DMS53 treated with DMSO at 0.1 percent for 48 hours (cell line): ENCODE results near the gene ZNF239.
A peak's percentile ranks its signal among the peaks of the same experiment; 100 is the strongest.
"Not testable (repeated sequence)": the region's sequence is repeated elsewhere in the genome, so short reads cannot be mapped to it uniquely, and the experiment has no call there.

Experiments used
- DNase-seq: peaks from one replicate; lab custom pipeline; 2025; ENCODE audit not compliant: unreplicated experiment; lab: John Stamatoyannopoulos, UW

Gene ZNF239

GRCh38 chr10:43574001-43574892, at the start of gene ZNF239:
ZNF239 (minus strand) TSS chr10:43574616; CDS start chr10:43558079, 16,537 bp downstream.
- peak; percentile 69 for DNase-seq

GRCh38 chr10:43623351-43623750, 48.9 kb upstream of the ZNF239 start:
- DNase-seq: peak; percentile 5

GRCh38 chr10:43622038-43622437, 47.6 kb upstream of the ZNF239 start:
- DNase-seq: no peak

GRCh38 chr10:43619368-43619767, 45.0 kb upstream of the ZNF239 start:
- DNase-seq: no peak

GRCh38 chr10:43616697-43617370, 42.4 kb upstream of the ZNF239 start:
- no peak for DNase-seq

GRCh38 chr10:43610636-43611035, 36.2 kb upstream of the ZNF239 start:
- DNase-seq: no peak

- DNase-seq: no peak
Observed at GRCh38 chr10:43607199-43607573, 32.8 kb upstream of the ZNF239 start.

GRCh38 chr10:43606323-43607198, 32.1 kb upstream of the ZNF239 start, which contains the start of gene ZNF485:
ZNF485 (plus strand) TSS chr10:43606438; CDS start chr10:43607051, 613 bp downstream.
- DNase-seq: peak; percentile 37

- DNase-seq: no peak
Observed at GRCh38 chr10:43605850-43606322, 31.5 kb upstream of the ZNF239 start.

GRCh38 chr10:43601576-43601975, 27.2 kb upstream of the ZNF239 start:
- DNase-seq: not testable (repeated sequence)

GRCh38 chr10:43599333-43599732, 24.9 kb upstream of the ZNF239 start:
- DNase-seq: no peak

GRCh38 chr10:43598446-43598845, 24.0 kb upstream of the ZNF239 start:
- DNase-seq: no peak

- DNase-seq: no peak
Observed at GRCh38 chr10:43596546-43596945, 22.1 kb upstream of the ZNF239 start.

- no peak for DNase-seq
Observed at GRCh38 chr10:43595739-43596298, 21.4 kb upstream of the ZNF239 start.

GRCh38 chr10:43594944-43595589, 20.7 kb upstream of the ZNF239 start:
- no peak for DNase-seq

GRCh38 chr10:43591303-43591904, 17.0 kb upstream of the ZNF239 start:
- no peak for DNase-seq

- not testable (repeated sequence) for DNase-seq
Observed at GRCh38 chr10:43586730-43587115, 12.3 kb upstream of the ZNF239 start.

- DNase-seq: no peak
Observed at GRCh38 chr10:43585981-43586729, 11.7 kb upstream of the ZNF239 start.

- DNase-seq: no peak
Observed at GRCh38 chr10:43585046-43585445, 10.6 kb upstream of the ZNF239 start.
